Keratinocyte (primary cell): ENCODE data around the gene ALKBH5. TPM values are rescaled to one million over a fixed set of nuclear protein-coding genes. Genes with fewer than 3 reads are reported as not detected.

Source experiments
- DNase-seq: peaks from one replicate; pipeline ENCODE4 v3.0.0-alpha.2; 2011; ENCODE audit warnings: low read depth, missing footprints, low spot score
- FAIRE-seq: peaks from 2 replicates; lab custom pipeline; 2011; peaks lifted over from hg19 to GRCh38; lab: Jason Lieb, UNC
- H2AFZ ChIP-seq: 2 replicates; pipeline ENCODE4 v1.6.0; 2012; ENCODE audit warnings: low read length, control low read depth, inconsistent platforms; ENCODE audit not compliant: control insufficient read depth
- H3K27ac ChIP-seq: 2 replicates; pipeline ENCODE4 v1.5.1; 2011; ENCODE audit warnings: low read length; ENCODE audit not compliant: control insufficient read depth, insufficient read depth
- H3K27me3 ChIP-seq: 3 replicates; pipeline ENCODE4 v1.6.0; 2011; ENCODE audit warnings: low read length; ENCODE audit not compliant: control insufficient read depth, insufficient read depth; ENCODE audit errors: extremely low read depth
- H3K36me3 ChIP-seq, 2 experiments: 2 replicates in 1 of 2; 3 replicates in 1 of 2; pipeline ENCODE4 v1.5.1; 2011; ENCODE audit warnings: low read length in 2 of 2, mild to moderate bottlenecking in 1 of 2; ENCODE audit not compliant: control insufficient read depth in 2 of 2, insufficient read depth in 2 of 2; ENCODE audit errors: extremely low read depth in 1 of 2
- H3K4me1 ChIP-seq: 3 replicates; pipeline ENCODE4 v1.5.1; 2011; ENCODE audit warnings: low read length; ENCODE audit not compliant: control insufficient read depth, insufficient read depth; ENCODE audit errors: extremely low read depth
- H3K4me2 ChIP-seq: 3 replicates; pipeline ENCODE4 v1.6.0; 2011; ENCODE audit warnings: low read depth, low read length; ENCODE audit not compliant: control insufficient read depth, insufficient read depth; ENCODE audit errors: extremely low read depth
- H3K4me3 ChIP-seq, 3 experiments: fragments of 200-600 bp in 1 of 3; sonication (generic) in 1 of 3; 2 replicates in 2 of 3; 3 replicates in 1 of 3; pipeline ENCODE4 v1.5.1; 2011 to 2016; ENCODE audit warnings: low read length in 3 of 3, mild to moderate bottlenecking in 3 of 3, control low read depth in 2 of 3, inconsistent platforms in 1 of 3, low read depth in 1 of 3, mixed read lengths in 1 of 3, mixed run types in 1 of 3, moderate library complexity in 1 of 3; ENCODE audit not compliant: control insufficient read depth in 2 of 3, insufficient read depth in 2 of 3; ENCODE audit errors: extremely low read depth in 1 of 3
- H3K79me2 ChIP-seq: 2 replicates; pipeline ENCODE4 v1.6.0; 2012; ENCODE audit warnings: low read length; ENCODE audit not compliant: control insufficient read depth, insufficient read depth
- H3K9ac ChIP-seq: 3 replicates; pipeline ENCODE4 v1.6.0; 2011; ENCODE audit warnings: low read length; ENCODE audit not compliant: control insufficient read depth, insufficient read depth; ENCODE audit errors: extremely low read depth
- H3K9me1 ChIP-seq: 3 replicates; pipeline ENCODE4 v1.6.0; 2011; ENCODE audit warnings: low read length; ENCODE audit not compliant: control insufficient read depth, insufficient read depth; ENCODE audit errors: extremely low read depth
- H3K9me3 ChIP-seq: 2 replicates; pipeline ENCODE4 v1.5.1; 2012; ENCODE audit warnings: low read depth, low read length; ENCODE audit not compliant: control insufficient read depth
- H4K20me1 ChIP-seq: 3 replicates; pipeline ENCODE4 v1.6.0; 2011; ENCODE audit warnings: low read length; ENCODE audit not compliant: control insufficient read depth, insufficient read depth; ENCODE audit errors: extremely low read depth
- EZH2 ChIP-seq: IDR thresholded peaks from one replicate; pipeline ENCODE4 v1.6.1; 2012; ENCODE audit warnings: inconsistent platforms, mild to moderate bottlenecking, low read length, moderate library complexity
- dilution Hi-C: fragments of 300-500 bp; cut with MboI; formaldehyde crosslinking; loops from one replicate; pipeline ENCODE4 v1.7.0; 2020; ENCODE audit warnings: low sequenced_read_pairs; ENCODE audit not compliant: extremely low pct_ligation_motif_present
- polyA plus RNA-seq, 5 experiments: library from polyadenylated mRNA; depleted of rRNA in 3 of 5; stranded (reverse) in 3 of 5; stranded (forward) in 1 of 5; unstranded in 1 of 5; fragments of >200 nt; gene quantifications; 1 replicate in 1 of 5; 2 replicates in 3 of 5; 3 replicates in 1 of 5; pipeline versions ENCODE4 v1.2.1 to v1.2.3, GENCODE V29; 2011 to 2012; ENCODE audit warnings: missing spikeins in 2 of 5, low read depth in 1 of 5, low replicate concordance in 1 of 5
- TF ChIP-seq, protein P1 (sequence below), 3 experiments: IDR thresholded peaks in 1 of 3; conservative IDR thresholded peaks in 1 of 3; optimal IDR thresholded peaks in 1 of 3; 2 replicates in 2 of 3; 3 replicates in 1 of 3; pipeline versions ENCODE3 to v1.5.1; 2011; ENCODE audit warnings: low read length in 3 of 3, mild to moderate bottlenecking in 3 of 3, moderate library complexity in 2 of 3, control low read depth in 1 of 3, inconsistent platforms in 1 of 3; ENCODE audit not compliant: insufficient read depth in 2 of 3; ENCODE audit errors: extremely low read depth in 1 of 3

The ALKBH5 gene
- polyA plus RNA-seq, 1 donor (not counting 4 experiments of a cell fraction or from before 2014, with no cell fraction given) = 50.2 TPM

GRCh38 chr17:18157354-18157985 lies 26.2 kb upstream of the ALKBH5 start:
- Histone ChIP-seq H3K9me3 (no peaks in the 10 kb centered on the region), H3K27me3 (no peaks in the 10 kb centered on the region), H3K4me3 (no peak overlapping the region), H3K4me2 (no peak overlapping the region), H3K27ac (no peak overlapping the region), H3K79me2 (no peaks in the 10 kb centered on the region), H3K36me3 (no peaks in the 10 kb centered on the region), H3K4me1 (peaks cover 9% of the 10 kb centered on the region), H2AFZ (no peak overlapping the region), H3K9me1 (no peaks in the 10 kb centered on the region), H3K9ac (no peak overlapping the region), H4K20me1 (no peaks in the 10 kb centered on the region)
- FAIRE-seq = no peak
- no peak for DNase-seq
- no peak for TF ChIP-seq EZH2
- TF ChIP-seq, protein P1, sequence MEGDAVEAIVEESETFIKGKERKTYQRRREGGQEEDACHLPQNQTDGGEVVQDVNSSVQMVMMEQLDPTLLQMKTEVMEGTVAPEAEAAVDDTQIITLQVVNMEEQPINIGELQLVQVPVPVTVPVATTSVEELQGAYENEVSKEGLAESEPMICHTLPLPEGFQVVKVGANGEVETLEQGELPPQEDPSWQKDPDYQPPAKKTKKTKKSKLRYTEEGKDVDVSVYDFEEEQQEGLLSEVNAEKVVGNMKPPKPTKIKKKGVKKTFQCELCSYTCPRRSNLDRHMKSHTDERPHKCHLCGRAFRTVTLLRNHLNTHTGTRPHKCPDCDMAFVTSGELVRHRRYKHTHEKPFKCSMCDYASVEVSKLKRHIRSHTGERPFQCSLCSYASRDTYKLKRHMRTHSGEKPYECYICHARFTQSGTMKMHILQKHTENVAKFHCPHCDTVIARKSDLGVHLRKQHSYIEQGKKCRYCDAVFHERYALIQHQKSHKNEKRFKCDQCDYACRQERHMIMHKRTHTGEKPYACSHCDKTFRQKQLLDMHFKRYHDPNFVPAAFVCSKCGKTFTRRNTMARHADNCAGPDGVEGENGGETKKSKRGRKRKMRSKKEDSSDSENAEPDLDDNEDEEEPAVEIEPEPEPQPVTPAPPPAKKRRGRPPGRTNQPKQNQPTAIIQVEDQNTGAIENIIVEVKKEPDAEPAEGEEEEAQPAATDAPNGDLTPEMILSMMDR (optimal IDR thresholded peaks at IDR 0.05 in 1 of 3, IDR thresholded peaks at IDR 0.05 in 1 of 3, conservative IDR thresholded peaks at IDR 0.05 in 1 of 3; ENCODE audit: extremely low read depth in 1 of 3, insufficient read depth in 2 of 3, low read length in 3 of 3) = no peak
- dilution Hi-C loops = no loop called here

GRCh38 chr17:18158022-18158600 lies 25.5 kb upstream of the ALKBH5 start:
- Histone ChIP-seq H4K20me1 (no peaks in the 10 kb centered on the region), H3K4me2 (peak overlapping the region; percentile 65), H3K79me2 (no peaks in the 10 kb centered on the region), H2AFZ (peak overlapping the region; percentile 58), H3K27ac (no peak overlapping the region), H3K4me3 (peak overlapping the region; percentile 28 to 60 (median 39)), H3K4me1 (peaks cover 9% of the 10 kb centered on the region), H3K27me3 (no peaks in the 10 kb centered on the region), H3K9ac (no peak overlapping the region), H3K9me1 (no peaks in the 10 kb centered on the region), H3K36me3 (no peaks in the 10 kb centered on the region), H3K9me3 (no peaks in the 10 kb centered on the region)
- FAIRE-seq (peak; percentile 64), DNase-seq (peak; percentile 84)
- dilution Hi-C loops = no loop called here
- TF ChIP-seq, protein P1 (optimal IDR thresholded peaks at IDR 0.05 in 1 of 3, IDR thresholded peaks at IDR 0.05 in 1 of 3, conservative IDR thresholded peaks at IDR 0.05 in 1 of 3; ENCODE audit: extremely low read depth in 1 of 3, insufficient read depth in 2 of 3, low read length in 3 of 3) = no peak
- TF ChIP-seq EZH2 = no peak
